Hepatocyte (in vitro differentiated cells): Measurements from ENCODE around the gene COL4A2. TPM values are rescaled to one million over a fixed set of nuclear protein-coding genes. Genes with fewer than 3 reads are reported as not detected.

Source experiments
- DNase-seq: peaks from one replicate; pipeline ENCODE4 v3.0.0-alpha.2; 2016; ENCODE audit warnings: low spot score
- H2AFZ ChIP-seq: fragments of 200-600 bp; sonication (generic); 2 replicates; pipeline ENCODE4 v1.6.0; 2016; ENCODE audit warnings: antibody characterized with exemption, mild to moderate bottlenecking
- H3K27ac ChIP-seq: fragments of 200-600 bp; sonication (generic); 2 replicates; pipeline ENCODE4 v1.5.1; 2016; ENCODE audit warnings: mild to moderate bottlenecking
- H3K27me3 ChIP-seq: fragments of 200-600 bp; sonication (generic); 2 replicates; pipeline ENCODE4 v1.6.1; 2016
- H3K36me3 ChIP-seq: fragments of 200-600 bp; sonication (generic); replicated peaks from 2 replicates; pipeline ENCODE4 v1.5.1; 2016; ENCODE audit warnings: low read depth; ENCODE audit not compliant: insufficient read depth
- H3K4me1 ChIP-seq: fragments of 200-600 bp; sonication (generic); 2 replicates; pipeline ENCODE4 v1.5.1; 2016; ENCODE audit warnings: mild to moderate bottlenecking, moderate library complexity; ENCODE audit not compliant: insufficient read depth
- H3K4me2 ChIP-seq: fragments of 200-600 bp; sonication (generic); 2 replicates; pipeline ENCODE4 v1.6.0; 2016
- H3K4me3 ChIP-seq: fragments of 200-600 bp; sonication (generic); 2 replicates; pipeline ENCODE4 v1.5.1; 2016; ENCODE audit warnings: mild to moderate bottlenecking
- H3K79me2 ChIP-seq: fragments of 200-600 bp; sonication (generic); 2 replicates; pipeline ENCODE4 v1.6.0; 2017; ENCODE audit warnings: mild to moderate bottlenecking
- H3K9me2 ChIP-seq: fragments of 200-600 bp; sonication (generic); replicated peaks from 2 replicates; pipeline ENCODE4 v1.6.0; 2017; ENCODE audit warnings: mild to moderate bottlenecking; ENCODE audit not compliant: insufficient read depth
- H3K9me3 ChIP-seq: fragments of 200-600 bp; sonication (generic); 2 replicates; pipeline ENCODE4 v1.5.1; 2016; ENCODE audit warnings: low read depth, mild to moderate bottlenecking
- H4K20me1 ChIP-seq: fragments of 200-600 bp; sonication (generic); 2 replicates; pipeline ENCODE4 v1.6.0; 2016; ENCODE audit warnings: mild to moderate bottlenecking; ENCODE audit not compliant: insufficient read depth, poor library complexity, severe bottlenecking
- EZH2 ChIP-seq: fragments of 200-600 bp; sonication (generic); IDR thresholded peaks from 2 replicates; pipeline ENCODE4 v1.6.1; 2016; ENCODE audit warnings: antibody characterized with exemption, mild to moderate bottlenecking, borderline replicate concordance
- EZH2phosphoT487 ChIP-seq: fragments of 200-600 bp; sonication (generic); IDR thresholded peaks from one replicate; pipeline ENCODE4 v1.6.1; 2018; ENCODE audit warnings: antibody characterized with exemption, mild to moderate bottlenecking, low read depth, moderate library complexity; ENCODE audit not compliant: unreplicated experiment, severe bottlenecking
- WGBS: methylation state at CpG from one replicate; pipeline ENCODE4 v1.1.6; 2016; ENCODE audit warnings: low lambda C conversion rate; ENCODE audit errors: missing lambda C conversion rate; 5-methylcytosine and 5-hydroxymethylcytosine counted together
- polyA plus RNA-seq: library from polyadenylated mRNA; unstranded; fragments of >200 nt; fragmentation: Nextera tagmentation; extraction: Ambion mirVana; gene quantifications from 2 replicates; pipeline ENCODE4 v1.2.1, GENCODE V29; 2016
- total RNA-seq: library from RNA; depleted of rRNA; stranded (reverse); fragments of >200 nt; gene quantifications from 2 replicates; pipeline ENCODE4 v1.2.3, GENCODE V29; 2014
- TF ChIP-seq, protein P1 (sequence below): fragments of 200-600 bp; sonication (generic); IDR thresholded peaks from 2 replicates; pipeline ENCODE4 v1.5.1; 2016; ENCODE audit warnings: antibody characterized with exemption, mild to moderate bottlenecking; ENCODE audit not compliant: poor library complexity

Gene COL4A2
- total and polyA plus RNA-seq, 2 experiments from 2014 or later: 171 to 221 TPM

DNA sequence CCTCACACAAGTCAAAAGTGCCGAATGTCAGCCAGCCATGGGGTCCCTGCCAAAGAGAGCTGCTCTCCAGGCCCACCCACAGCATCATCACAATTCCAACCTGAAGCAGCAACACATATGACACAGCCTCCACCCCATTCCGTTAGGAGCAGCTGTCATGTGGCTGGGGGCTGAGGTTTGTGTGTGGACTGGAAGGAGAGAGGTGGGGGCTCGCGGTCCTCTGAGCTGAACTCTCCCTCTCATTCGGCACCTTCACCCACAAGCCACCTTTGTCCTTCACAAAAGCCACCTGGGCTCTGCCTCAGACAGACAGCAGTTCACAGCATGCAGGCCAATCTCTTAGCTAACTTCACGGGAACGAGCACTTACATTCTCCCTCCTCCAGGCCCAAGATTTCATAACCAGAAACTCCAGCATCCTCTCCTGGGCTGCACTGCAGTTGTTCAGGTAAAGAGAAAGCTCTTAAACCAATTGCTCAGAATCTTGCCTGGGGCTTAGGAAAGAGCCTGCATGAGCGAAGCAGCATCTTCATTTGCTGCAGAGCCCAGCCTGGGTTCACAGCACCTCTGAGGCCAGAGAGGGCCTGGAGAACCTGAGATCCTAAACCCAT lies 247.2 kb downstream of the COL4A2 start:
- WGBS: 88% methylated on average over 8 of the region's 8 CpGs
- no peaks in the 10 kb centered on the region for H3K9me2 ChIP-seq
- no peaks in the 10 kb centered on the region for H3K9me3 ChIP-seq
- DNase-seq: no peak
- peaks cover 94% of the 10 kb centered on the region for H3K79me2 ChIP-seq
- no peak overlapping the region for H3K4me2 ChIP-seq
- no peaks in the 10 kb centered on the region for H3K27me3 ChIP-seq
- H2AFZ ChIP-seq: no peak overlapping the region
- TF ChIP-seq EZH2: no peak
- peaks cover 31% of the 10 kb centered on the region for H3K4me1 ChIP-seq
- H3K4me3 ChIP-seq: no peak overlapping the region
- no peak overlapping the region for H3K27ac ChIP-seq
- H4K20me1 ChIP-seq: no peaks in the 10 kb centered on the region
- no peaks in the 10 kb centered on the region for H3K36me3 ChIP-seq

DNA sequence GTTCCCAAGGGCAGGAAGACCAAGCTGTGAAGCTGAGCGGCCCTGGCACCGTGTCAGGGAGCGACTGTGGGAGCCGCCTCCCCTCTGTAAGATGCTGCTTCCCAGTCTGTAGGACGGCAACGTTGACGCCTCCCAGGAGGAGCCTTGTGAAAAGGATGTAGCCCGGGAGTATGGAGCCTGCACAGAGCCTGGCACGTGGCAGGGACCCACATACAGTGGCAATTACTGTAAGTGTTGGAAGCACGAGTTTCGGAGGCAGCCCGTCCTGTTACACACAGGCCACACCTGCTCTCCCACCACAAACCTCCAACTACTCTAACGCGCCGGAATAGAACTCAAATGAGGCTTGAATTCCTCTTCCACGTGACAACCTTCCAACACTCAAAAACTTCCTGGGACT lies 247.9 kb downstream of the COL4A2 start:
- H3K79me2 ChIP-seq: peaks cover 92% of the 10 kb centered on the region
- H3K36me3 ChIP-seq: no peaks in the 10 kb centered on the region
- TF ChIP-seq EZH2 (no peak), EZH2phosphoT487 (no peak)
- TF ChIP-seq, protein P1, sequence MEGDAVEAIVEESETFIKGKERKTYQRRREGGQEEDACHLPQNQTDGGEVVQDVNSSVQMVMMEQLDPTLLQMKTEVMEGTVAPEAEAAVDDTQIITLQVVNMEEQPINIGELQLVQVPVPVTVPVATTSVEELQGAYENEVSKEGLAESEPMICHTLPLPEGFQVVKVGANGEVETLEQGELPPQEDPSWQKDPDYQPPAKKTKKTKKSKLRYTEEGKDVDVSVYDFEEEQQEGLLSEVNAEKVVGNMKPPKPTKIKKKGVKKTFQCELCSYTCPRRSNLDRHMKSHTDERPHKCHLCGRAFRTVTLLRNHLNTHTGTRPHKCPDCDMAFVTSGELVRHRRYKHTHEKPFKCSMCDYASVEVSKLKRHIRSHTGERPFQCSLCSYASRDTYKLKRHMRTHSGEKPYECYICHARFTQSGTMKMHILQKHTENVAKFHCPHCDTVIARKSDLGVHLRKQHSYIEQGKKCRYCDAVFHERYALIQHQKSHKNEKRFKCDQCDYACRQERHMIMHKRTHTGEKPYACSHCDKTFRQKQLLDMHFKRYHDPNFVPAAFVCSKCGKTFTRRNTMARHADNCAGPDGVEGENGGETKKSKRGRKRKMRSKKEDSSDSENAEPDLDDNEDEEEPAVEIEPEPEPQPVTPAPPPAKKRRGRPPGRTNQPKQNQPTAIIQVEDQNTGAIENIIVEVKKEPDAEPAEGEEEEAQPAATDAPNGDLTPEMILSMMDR: no peak
- H2AFZ ChIP-seq: no peak overlapping the region
- peaks cover 35% of the 10 kb centered on the region for H3K4me1 ChIP-seq
- H3K4me2 ChIP-seq: no peak overlapping the region
- H3K9me2 ChIP-seq: no peaks in the 10 kb centered on the region
- no peaks in the 10 kb centered on the region for H4K20me1 ChIP-seq
- WGBS: 94% methylated on average over 16 of the region's 16 CpGs
- no peaks in the 10 kb centered on the region for H3K27me3 ChIP-seq
- DNase-seq: no peak
- no peaks in the 10 kb centered on the region for H3K9me3 ChIP-seq
- no peak overlapping the region for H3K4me3 ChIP-seq
- H3K27ac ChIP-seq: peak overlapping the region; percentile 94

DNA sequence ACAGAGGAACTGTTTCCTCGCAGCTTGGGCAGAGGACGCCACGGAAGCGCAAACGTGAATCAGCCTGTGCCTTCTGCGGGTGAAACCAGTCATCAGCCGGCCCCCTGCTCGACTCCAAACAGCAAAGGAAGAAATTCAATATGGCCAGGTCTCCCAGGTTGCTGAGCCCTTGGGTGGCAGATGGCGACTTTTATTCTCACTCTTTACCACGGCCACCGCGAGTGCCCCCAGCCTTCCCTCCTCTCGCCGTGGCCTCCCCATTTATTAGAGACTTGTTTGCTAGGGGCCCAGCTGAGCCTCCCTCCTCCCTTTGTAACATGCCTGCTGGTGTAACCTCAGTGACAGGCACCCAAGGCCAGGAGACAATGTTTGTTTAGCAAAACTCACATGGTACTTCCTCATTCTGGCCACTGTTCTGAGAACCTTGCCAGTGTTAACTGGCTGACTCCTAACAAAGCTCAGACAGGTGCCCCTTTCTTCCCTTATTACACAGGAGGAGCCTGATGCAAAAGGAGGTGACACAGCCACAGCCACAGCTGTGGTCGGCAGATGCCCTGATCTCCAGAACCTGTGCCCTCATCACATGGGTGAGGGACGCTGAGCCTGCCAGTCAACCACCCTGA lies 248.6 kb downstream of the COL4A2 start:
- Histone ChIP-seq H3K4me2 (peak overlapping the region; percentile 70), H3K9me2 (no peaks in the 10 kb centered on the region), H3K27me3 (no peaks in the 10 kb centered on the region), H3K79me2 (peaks cover 90% of the 10 kb centered on the region), H2AFZ (no peak overlapping the region), H3K4me1 (peaks cover 37% of the 10 kb centered on the region), H4K20me1 (no peaks in the 10 kb centered on the region), H3K9me3 (no peaks in the 10 kb centered on the region), H3K27ac (peak overlapping the region; percentile 94), H3K36me3 (no peaks in the 10 kb centered on the region), H3K4me3 (no peak overlapping the region)
- no peak for TF ChIP-seq EZH2phosphoT487
- TF ChIP-seq EZH2: no peak
- TF ChIP-seq, protein P1: no peak
- 91% methylated on average over 16 of the region's 16 CpGs for WGBS
- DNase-seq: peak; percentile 56

DNA sequence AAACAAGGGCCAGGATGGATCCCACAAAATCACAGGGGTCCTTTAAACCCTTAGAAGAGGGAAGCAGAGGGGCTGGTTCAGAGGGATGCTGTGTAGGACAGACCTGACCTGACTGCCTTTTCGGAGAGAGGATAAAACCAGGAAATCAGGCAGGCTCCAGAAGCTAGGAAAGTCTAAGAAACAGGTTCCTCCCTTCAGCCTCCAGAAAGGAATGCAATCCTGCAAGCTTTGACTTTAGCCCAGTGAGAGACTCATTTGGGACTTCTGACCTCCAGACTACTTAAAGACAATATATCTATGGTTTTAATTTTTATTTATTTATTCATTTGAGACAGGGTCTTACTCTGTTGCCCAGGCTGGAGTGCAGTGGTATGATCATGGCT lies 249.1 kb downstream of the COL4A2 start:
- no peak for DNase-seq
- TF ChIP-seq, protein P1: no peak
- TF ChIP-seq EZH2 (no peak), EZH2phosphoT487 (no peak)
- Histone ChIP-seq H3K4me2 (peak overlapping the region; percentile 70), H3K27ac (peak overlapping the region; percentile 94), H3K4me3 (no peak overlapping the region), H3K36me3 (no peaks in the 10 kb centered on the region), H3K9me2 (no peaks in the 10 kb centered on the region), H3K79me2 (peaks cover 85% of the 10 kb centered on the region), H3K4me1 (peaks cover 32% of the 10 kb centered on the region), H4K20me1 (no peaks in the 10 kb centered on the region), H3K9me3 (no peaks in the 10 kb centered on the region), H2AFZ (no peak overlapping the region), H3K27me3 (no peaks in the 10 kb centered on the region)
- 64% methylated on average over 1 of the region's 1 CpG for WGBS
